Activated CD8-positive, alpha-beta T cell treated with anti-CD3 and anti-CD28 coated beads, Interleukin-2, amount 10 ng/mL, durations not matched to agents 7 days and 5 days (primary cell): ENCODE results near the gene COG8. TPM values are rescaled to one million over a fixed set of nuclear protein-coding genes. Genes with fewer than 3 reads are reported as not detected.
A peak's percentile ranks its signal among the peaks of the same experiment; 100 is the strongest.

Experiments used
- ATAC-seq: fragments of 150-1000 bp; cut with Tn5 transposase; one replicate; pipeline ENCODE4 v1.10.0; 2021; ENCODE audit warnings: moderate library complexity
- CTCF ChIA-PET: fragments of 350-600 bp; sonication (Branson Sonifier 250); formaldehyde crosslinking; loops from one replicate; lab custom pipeline; 2021; ENCODE audit warnings: antibody characterized with exemption; lab: Charles Lee
- POLR2A ChIA-PET: fragments of 350-600 bp; sonication (Branson Sonifier 250); formaldehyde crosslinking; loops from one replicate; lab custom pipeline; 2021; ENCODE audit warnings: antibody characterized with exemption; lab: Charles Lee
- DNase-seq: peaks from one replicate; pipeline ENCODE4 v3.0.0-alpha.2; 2020
- H3K27ac Mint-ChIP-seq: one replicate; pipeline ENCODE4 v1.8.0; 2021; ENCODE audit warnings: mild to moderate bottlenecking, mixed read lengths
- H3K27me3 Mint-ChIP-seq: one replicate; pipeline ENCODE4 v1.8.0; 2021; ENCODE audit warnings: low read depth, mixed read lengths
- H3K36me3 Mint-ChIP-seq: one replicate; pipeline ENCODE4 v1.8.0; 2021; ENCODE audit warnings: low read depth, mixed read lengths
- H3K4me1 Mint-ChIP-seq: one replicate; pipeline ENCODE4 v1.8.0; 2021; ENCODE audit warnings: low read depth, mixed read lengths
- H3K4me3 Mint-ChIP-seq: one replicate; pipeline ENCODE4 v1.8.0; 2021; ENCODE audit warnings: mild to moderate bottlenecking, mixed read lengths
- H3K9me3 Mint-ChIP-seq: one replicate; pipeline ENCODE4 v1.8.0; 2022; ENCODE audit warnings: mixed read lengths; ENCODE audit not compliant: insufficient read depth
- total RNA-seq, 2 experiments: library from RNA; stranded (reverse); gene quantifications; one replicate each; pipeline ENCODE4 v1.2.3, GENCODE V29; 2021

COG8 gene, protein sequence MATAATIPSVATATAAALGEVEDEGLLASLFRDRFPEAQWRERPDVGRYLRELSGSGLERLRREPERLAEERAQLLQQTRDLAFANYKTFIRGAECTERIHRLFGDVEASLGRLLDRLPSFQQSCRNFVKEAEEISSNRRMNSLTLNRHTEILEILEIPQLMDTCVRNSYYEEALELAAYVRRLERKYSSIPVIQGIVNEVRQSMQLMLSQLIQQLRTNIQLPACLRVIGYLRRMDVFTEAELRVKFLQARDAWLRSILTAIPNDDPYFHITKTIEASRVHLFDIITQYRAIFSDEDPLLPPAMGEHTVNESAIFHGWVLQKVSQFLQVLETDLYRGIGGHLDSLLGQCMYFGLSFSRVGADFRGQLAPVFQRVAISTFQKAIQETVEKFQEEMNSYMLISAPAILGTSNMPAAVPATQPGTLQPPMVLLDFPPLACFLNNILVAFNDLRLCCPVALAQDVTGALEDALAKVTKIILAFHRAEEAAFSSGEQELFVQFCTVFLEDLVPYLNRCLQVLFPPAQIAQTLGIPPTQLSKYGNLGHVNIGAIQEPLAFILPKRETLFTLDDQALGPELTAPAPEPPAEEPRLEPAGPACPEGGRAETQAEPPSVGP
- 10 to 100 TPM; 37.6 to 37.7 TPM for total RNA-seq

DNA sequence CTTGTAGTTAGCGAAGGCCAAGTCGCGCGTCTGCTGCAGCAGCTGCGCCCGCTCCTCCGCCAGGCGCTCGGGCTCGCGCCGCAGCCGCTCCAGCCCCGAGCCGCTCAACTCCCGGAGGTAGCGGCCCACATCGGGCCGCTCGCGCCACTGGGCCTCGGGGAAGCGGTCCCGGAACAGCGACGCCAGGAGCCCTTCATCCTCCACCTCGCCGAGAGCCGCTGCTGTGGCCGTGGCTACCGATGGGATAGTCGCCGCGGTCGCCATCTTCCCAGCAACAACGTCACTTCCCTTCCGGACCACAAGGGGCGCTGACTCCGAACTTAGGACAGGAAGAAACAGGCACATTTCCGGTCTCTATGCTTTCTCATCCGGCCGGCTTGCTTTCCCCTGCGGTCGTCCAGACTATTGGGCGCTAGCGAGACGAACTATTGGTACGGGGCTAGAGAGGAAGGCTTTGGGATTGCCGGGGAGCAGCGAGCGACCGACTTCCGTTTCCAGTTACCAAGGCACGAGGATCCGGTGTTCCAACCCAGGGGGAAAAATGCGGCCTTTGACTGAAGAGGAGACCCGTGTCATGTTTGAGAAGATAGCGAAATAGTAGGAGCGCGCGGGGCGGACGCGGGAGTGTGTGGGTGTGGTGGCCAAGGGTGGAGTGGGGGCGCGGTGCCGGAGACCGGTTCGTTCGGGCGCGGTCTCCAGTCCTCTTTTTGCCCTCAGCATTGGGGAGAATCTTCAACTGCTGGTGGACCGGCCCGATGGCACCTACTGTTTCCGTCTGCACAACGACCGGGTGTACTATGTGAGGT, at the start of gene COG8, which contains the start of gene NIP7:
Gene COG8, minus strand, starts transcription at position 276 of the 806 bp plus-strand sequence. Its CDS starts 12 bp downstream, at position 264.
Gene NIP7, plus strand, starts transcription at position 484 of the 806 bp plus-strand sequence. Its CDS starts 58 bp downstream, at position 542.
- Mint-ChIP-seq H3K4me3 (peak within 1 kb of the TSS; percentile 98), H3K9me3 (no peaks in the 10 kb centered on the region), H3K4me1 (peaks cover 41% of the 10 kb centered on the region), H3K36me3 (peaks cover 68% of the 10 kb centered on the region), H3K27me3 (no peaks in the 10 kb centered on the region), H3K27ac (peak within 1 kb of the TSS; percentile 98)
- peak; percentile 88 for ATAC-seq
- peak; percentile 95 for DNase-seq
- ChIA-PET POLR2A (interaction anchor here (0.6 to 1.4 kb wide), 10 partner anchors 9 to 1744 kb away, joined by 3 to 8 read pairs (median 4); partner anchors contain the start of genes PDF, TMED6 and WWP2), CTCF (interaction anchor here (0.7 to 1.6 kb wide), 10 partner anchors 7 to 415 kb away, joined by 3 to 5 read pairs (median 3); partner anchors contain the start of genes NOB1 and PDF)

DNA sequence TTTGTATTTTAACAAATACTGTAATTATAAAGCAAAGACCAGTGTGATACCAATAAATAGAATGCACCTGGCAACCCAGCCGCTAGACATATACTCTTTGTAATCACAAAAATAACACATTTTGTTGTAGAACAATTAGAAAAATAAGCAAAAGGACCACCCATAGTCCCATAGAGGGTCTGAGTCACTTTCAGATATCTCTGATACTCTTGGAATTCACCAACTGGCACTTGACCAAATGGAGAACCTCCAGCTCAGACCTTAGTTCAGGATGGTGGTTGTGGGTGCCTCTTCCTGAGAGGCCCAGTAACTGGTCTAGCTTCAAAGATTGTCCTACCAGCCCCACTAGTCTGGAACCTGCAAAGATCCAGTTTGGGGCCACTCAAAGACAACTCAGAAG, 47.2 kb upstream of the COG8 start:
- ChIA-PET POLR2A (interaction anchor here (0.7 to 1.0 kb wide), 3 partner anchors 10 to 272 kb away, joined by 3 to 5 read pairs (median 4); partner anchors contain the start of gene CYB5B), CTCF (interaction anchor here (0.8 to 4.6 kb wide), 3 partner anchors 10 to 178 kb away, joined by 3 to 40 read pairs (median 3); no protein-coding TSS in a partner anchor)
- H3K36me3 Mint-ChIP-seq = peaks cover 29% of the 10 kb centered on the region
- no peaks in the 10 kb centered on the region for H3K9me3 Mint-ChIP-seq
- no peak overlapping the region for H3K27ac Mint-ChIP-seq
- peak overlapping the region; percentile 89 for H3K4me3 Mint-ChIP-seq
- ATAC-seq (no peak), DNase-seq (no peak)
- H3K27me3 Mint-ChIP-seq = no peaks in the 10 kb centered on the region
- H3K4me1 Mint-ChIP-seq = peaks cover 32% of the 10 kb centered on the region

DNA sequence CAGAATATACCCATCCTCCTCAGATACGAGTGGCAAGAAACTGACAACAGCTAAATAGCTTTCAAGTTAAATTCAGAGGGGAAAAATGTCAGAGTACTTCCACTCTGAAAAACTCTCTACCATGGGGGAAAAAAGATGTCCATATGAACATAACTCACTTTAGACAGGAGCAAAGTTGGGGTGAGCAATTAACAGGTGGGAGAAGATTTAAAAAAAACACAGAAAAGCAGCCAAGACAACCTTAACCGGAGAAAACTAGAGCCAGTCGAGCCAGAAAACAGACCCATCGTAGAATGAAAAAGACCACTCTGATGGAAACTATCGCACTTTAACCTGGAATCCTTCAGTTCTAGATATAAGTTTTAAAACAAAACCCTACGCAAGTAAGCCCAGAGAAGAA, 45.6 kb upstream of the COG8 start:
- peaks cover 40% of the 10 kb centered on the region for H3K36me3 Mint-ChIP-seq
- peak overlapping the region; percentile 89 for H3K4me3 Mint-ChIP-seq
- H3K27ac Mint-ChIP-seq = peak overlapping the region; percentile 93
- POLR2A ChIA-PET = interaction anchor here (0.7 kb wide), 2 partner anchors 179 to 370 kb away, joined by 3 read pairs; partner anchors contain the start of gene NOB1
- DNase-seq (no peak), ATAC-seq (no peak)
- CTCF ChIA-PET = interaction anchor here (0.6 to 4.6 kb wide), 5 partner anchors 9 to 370 kb away, joined by 3 to 40 read pairs (median 4); partner anchors contain the start of genes COG8 and NOB1
- no peaks in the 10 kb centered on the region for H3K27me3 Mint-ChIP-seq
- peaks cover 32% of the 10 kb centered on the region for H3K4me1 Mint-ChIP-seq
- H3K9me3 Mint-ChIP-seq = no peaks in the 10 kb centered on the region

DNA sequence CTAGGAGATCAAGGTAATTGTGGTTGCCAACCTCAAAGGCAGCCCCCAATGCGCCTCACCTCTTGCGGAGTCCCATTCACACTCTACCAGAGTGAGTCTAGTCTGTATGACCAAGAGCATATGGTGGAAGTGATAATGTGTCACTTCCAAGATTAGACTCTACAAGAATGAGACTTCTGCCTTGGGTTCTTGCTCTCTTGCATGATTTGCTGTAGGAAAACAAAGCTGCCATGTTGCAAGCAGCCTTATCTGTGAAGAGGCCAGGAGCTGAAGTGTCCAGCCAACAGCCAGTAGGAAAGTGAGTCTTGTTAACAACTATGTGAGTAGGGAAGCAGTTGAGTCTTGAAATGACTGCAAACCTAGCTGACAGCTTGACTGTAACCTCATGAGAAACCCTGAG, 43.1 kb upstream of the COG8 start:
- ChIA-PET CTCF (interaction anchor here (0.8 to 0.9 kb wide), 2 partner anchors 12 to 14 kb away, joined by 3 to 8 read pairs; no protein-coding TSS in a partner anchor), POLR2A (interaction anchor here (0.7 to 1.3 kb wide), 3 partner anchors 41 to 182 kb away, joined by 3 to 4 read pairs (median 3); no protein-coding TSS in a partner anchor)
- peaks cover 28% of the 10 kb centered on the region for H3K4me1 Mint-ChIP-seq
- DNase-seq (no peak), ATAC-seq (no peak)
- peaks cover 62% of the 10 kb centered on the region for H3K36me3 Mint-ChIP-seq
- H3K9me3 Mint-ChIP-seq = no peaks in the 10 kb centered on the region
- H3K27me3 Mint-ChIP-seq = no peaks in the 10 kb centered on the region
- no peak overlapping the region for H3K27ac Mint-ChIP-seq
- H3K4me3 Mint-ChIP-seq = no peak overlapping the region

DNA sequence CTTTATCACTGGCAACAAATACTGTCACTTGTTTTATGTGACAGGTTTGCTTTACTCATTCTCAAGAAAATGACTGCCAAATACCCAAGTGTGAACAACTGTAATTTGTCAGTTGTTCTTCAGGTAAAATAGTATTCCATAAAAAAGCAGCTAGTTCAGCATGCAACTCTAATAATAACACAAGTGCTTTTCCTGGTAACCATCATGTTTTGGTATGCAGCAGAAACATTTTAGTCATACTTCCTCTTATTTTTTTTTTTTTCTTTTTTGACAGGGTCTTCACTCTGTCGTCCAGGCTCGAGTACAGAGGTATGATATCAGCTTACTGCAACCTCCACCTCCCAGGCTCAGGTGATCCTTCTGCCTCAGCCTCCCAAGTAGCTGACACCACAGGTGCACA, 41.9 kb upstream of the COG8 start:
- Mint-ChIP-seq H3K27ac (no peak overlapping the region), H3K27me3 (no peaks in the 10 kb centered on the region), H3K4me3 (no peak overlapping the region), H3K4me1 (peaks cover 28% of the 10 kb centered on the region), H3K9me3 (no peaks in the 10 kb centered on the region), H3K36me3 (peaks cover 66% of the 10 kb centered on the region)
- CTCF ChIA-PET = interaction anchor here (0.8 to 0.9 kb wide), 2 partner anchors 15 to 41 kb away, joined by 3 to 6 read pairs; no protein-coding TSS in a partner anchor
- ATAC-seq (no peak), DNase-seq (no peak)
- POLR2A ChIA-PET = interaction anchor here (0.6 to 0.7 kb wide), 2 partner anchors 164 to 847 kb away, joined by 3 to 5 read pairs; no protein-coding TSS in a partner anchor

DNA sequence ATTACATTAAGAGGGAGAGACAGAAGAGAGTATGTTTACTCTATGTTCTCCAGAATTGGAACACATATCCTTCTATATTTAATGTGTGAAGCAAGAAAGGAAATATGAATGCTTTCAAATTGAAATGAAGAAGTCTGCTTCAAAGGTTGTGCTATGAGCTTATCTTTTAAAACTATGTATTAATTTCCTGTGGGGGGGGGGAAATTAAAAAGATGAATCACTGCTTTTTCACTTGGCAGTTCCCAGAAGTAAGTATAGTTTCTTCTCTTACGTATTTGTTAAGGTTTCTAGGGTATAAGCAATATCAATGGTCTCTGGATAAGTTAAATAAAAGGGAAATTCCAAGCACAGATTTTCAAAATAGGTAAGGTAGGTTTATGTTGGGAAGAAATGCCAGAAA, 39.4 kb upstream of the COG8 start:
- Mint-ChIP-seq H3K4me3 (no peak overlapping the region), H3K27me3 (no peaks in the 10 kb centered on the region), H3K9me3 (no peaks in the 10 kb centered on the region), H3K36me3 (peaks cover 58% of the 10 kb centered on the region), H3K4me1 (peaks cover 18% of the 10 kb centered on the region), H3K27ac (no peak overlapping the region)
- ChIA-PET POLR2A (no interaction called here), CTCF (interaction anchor here (0.6 to 1.8 kb wide), 2 partner anchors 155 to 376 kb away, joined by 3 to 5 read pairs; partner anchors contain the start of gene NOB1)
- DNase-seq = no peak
- ATAC-seq = no peak

DNA sequence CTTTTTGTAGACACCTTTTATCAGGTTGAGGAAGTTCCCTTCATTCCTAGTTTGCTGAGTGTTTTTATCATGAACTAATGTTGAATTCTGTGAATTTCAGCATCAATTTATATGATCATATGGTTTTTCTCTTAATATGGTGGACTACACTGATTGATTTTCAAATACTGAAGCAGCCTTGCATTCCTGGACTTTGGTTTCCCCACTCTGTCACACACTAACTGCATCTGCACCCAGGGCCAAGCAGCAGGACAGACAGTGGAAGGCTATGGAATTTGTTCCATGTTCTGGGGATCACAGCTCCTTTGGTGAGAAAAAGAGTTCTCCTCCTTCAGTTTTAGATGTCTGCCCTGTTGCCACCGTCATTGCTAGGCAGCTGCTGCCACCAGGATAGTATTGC, 38.7 kb upstream of the COG8 start:
- ChIA-PET CTCF (interaction anchor here (0.6 kb wide), 1 partner anchor 156 kb away, joined by 3 read pairs; no protein-coding TSS in a partner anchor), POLR2A (no interaction called here)
- no peak for DNase-seq
- H3K27me3 Mint-ChIP-seq = no peaks in the 10 kb centered on the region
- no peak overlapping the region for H3K4me3 Mint-ChIP-seq
- peak overlapping the region; percentile 8 for H3K27ac Mint-ChIP-seq
- no peaks in the 10 kb centered on the region for H3K9me3 Mint-ChIP-seq
- peaks cover 12% of the 10 kb centered on the region for H3K4me1 Mint-ChIP-seq
- H3K36me3 Mint-ChIP-seq = peaks cover 57% of the 10 kb centered on the region
- ATAC-seq = no peak

DNA sequence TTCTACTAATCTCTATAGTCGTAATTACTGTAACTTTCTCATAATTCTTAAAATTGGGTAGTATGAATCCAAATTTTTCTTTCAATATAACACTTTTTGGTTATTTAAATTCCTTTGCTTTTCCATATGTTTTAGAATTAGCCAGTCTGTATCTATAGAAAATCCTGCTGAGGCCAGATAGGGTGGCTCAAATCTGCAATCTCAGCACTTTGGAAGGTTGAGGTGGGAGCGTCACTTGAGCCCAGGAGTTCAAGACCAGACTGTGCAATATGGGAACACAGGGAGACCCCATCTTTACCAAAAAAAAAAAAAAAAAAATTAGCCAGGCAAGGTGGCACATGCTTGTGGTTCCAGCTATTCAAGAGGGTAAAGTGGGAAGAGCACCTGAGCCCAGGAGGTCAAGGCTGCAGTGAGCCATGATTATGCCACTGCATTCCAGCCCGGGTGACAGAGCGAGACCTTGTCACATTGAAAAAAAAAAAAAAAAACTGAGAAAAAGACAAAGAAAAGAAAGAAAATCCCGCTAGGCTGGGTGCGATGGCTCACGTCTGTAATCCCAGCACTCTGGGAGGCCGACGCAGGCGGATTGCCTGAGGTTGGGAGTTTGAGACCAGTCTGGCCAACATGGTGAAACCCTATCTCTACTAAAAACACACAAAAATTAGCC, 37.2 kb upstream of the COG8 start:
- Mint-ChIP-seq H3K4me1 (peaks cover 9% of the 10 kb centered on the region), H3K4me3 (no peak overlapping the region), H3K36me3 (peaks cover 55% of the 10 kb centered on the region), H3K9me3 (no peaks in the 10 kb centered on the region), H3K27me3 (no peaks in the 10 kb centered on the region), H3K27ac (no peak overlapping the region)
- ChIA-PET CTCF (interaction anchor here (1.4 kb wide), 1 partner anchor 8 kb away, joined by 3 read pairs; no protein-coding TSS in a partner anchor), POLR2A (no interaction called here)
- DNase-seq = no peak
- ATAC-seq = no peak

DNA sequence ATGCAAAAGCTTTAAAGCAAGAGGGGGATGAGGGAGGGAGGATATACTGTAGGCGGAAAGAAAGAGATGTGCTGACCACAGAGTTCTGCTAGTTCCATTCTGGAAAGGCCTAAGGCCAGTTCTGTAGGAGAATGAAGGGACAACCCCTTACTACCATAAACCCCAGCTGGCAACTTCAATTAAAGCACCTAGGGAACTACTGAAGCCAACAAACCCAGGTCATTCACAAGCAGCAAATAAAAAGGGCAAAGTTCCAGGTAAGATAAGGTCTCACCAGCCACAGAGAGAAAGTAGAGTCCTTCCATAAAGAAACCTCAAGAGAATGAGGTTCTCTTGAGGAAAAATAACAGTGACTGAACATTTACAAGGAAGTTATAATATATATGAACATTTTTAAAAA, 33.7 kb upstream of the COG8 start:
- ChIA-PET POLR2A (no interaction called here), CTCF (interaction anchor here (1.7 kb wide), 1 partner anchor 23 kb away, joined by 6 read pairs; no protein-coding TSS in a partner anchor)
- H3K27me3 Mint-ChIP-seq = no peaks in the 10 kb centered on the region

DNA sequence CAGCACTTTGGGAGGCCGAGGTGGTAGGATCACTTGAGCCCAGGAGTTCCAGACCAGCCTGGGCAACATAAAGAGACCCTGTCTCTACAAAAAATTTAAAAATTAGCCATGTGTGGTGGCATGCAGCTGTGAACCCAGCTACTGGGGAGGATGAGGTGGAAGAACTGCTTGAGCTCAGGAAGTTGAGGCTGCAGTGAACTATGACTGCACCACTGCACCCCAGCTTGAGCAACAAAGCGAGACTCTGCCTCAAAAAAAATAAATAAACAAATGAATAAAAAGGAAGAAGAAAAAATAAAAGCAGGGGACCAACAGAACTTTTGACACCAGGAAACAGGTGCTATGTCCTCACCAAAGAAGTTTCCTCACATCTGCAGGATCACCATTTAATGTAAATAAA, 32.2 kb upstream of the COG8 start:
- ChIA-PET POLR2A (no interaction called here), CTCF (no interaction called here)
- H3K27me3 Mint-ChIP-seq = no peaks in the 10 kb centered on the region
- DNase-seq = no peak
- H3K9me3 Mint-ChIP-seq = no peaks in the 10 kb centered on the region
- ATAC-seq = no peak
- H3K36me3 Mint-ChIP-seq = peaks cover 61% of the 10 kb centered on the region
- peaks cover 15% of the 10 kb centered on the region for H3K4me1 Mint-ChIP-seq
- H3K4me3 Mint-ChIP-seq = no peak overlapping the region
- H3K27ac Mint-ChIP-seq = no peak overlapping the region

More for the DNA sequence above, 33.7 kb upstream of the COG8 start:
- H3K4me3 Mint-ChIP-seq = no peak overlapping the region
- no peak for ATAC-seq
- DNase-seq = no peak
- H3K36me3 Mint-ChIP-seq = peaks cover 54% of the 10 kb centered on the region
- H3K4me1 Mint-ChIP-seq = peaks cover 15% of the 10 kb centered on the region
- H3K27ac Mint-ChIP-seq = peak overlapping the region; percentile 13
- H3K9me3 Mint-ChIP-seq = no peaks in the 10 kb centered on the region
